HUES48 (cell line): ENCODE measurements around the gene ALPG.
"Not testable (repeated sequence)": the region's sequence is repeated elsewhere in the genome, so short reads cannot be mapped to it uniquely, and the experiment has no call there.

Experiments used
- H3K27ac ChIP-seq: one replicate; pipeline ENCODE4 v1.7.0; 2013; ENCODE audit warnings: low read depth, low read length, inconsistent platforms
- H3K27me3 ChIP-seq: 2 replicates; pipeline ENCODE4 v1.6.1; 2013; ENCODE audit warnings: mild to moderate bottlenecking, low read length; ENCODE audit not compliant: control insufficient read depth, insufficient read depth
- H3K36me3 ChIP-seq: 2 replicates; pipeline ENCODE4 v1.6.1; 2013; ENCODE audit warnings: low read length; ENCODE audit not compliant: control insufficient read depth, insufficient read depth
- H3K4me1 ChIP-seq: 2 replicates; pipeline ENCODE4 v1.6.1; 2013; ENCODE audit warnings: mild to moderate bottlenecking, low read length; ENCODE audit not compliant: control insufficient read depth, insufficient read depth
- H3K4me3 ChIP-seq: 2 replicates; pipeline ENCODE4 v1.5.1; 2013; ENCODE audit warnings: mild to moderate bottlenecking, low read depth, low read length
- H3K9ac ChIP-seq: 2 replicates; pipeline ENCODE4 v1.6.1; 2013; ENCODE audit warnings: mild to moderate bottlenecking, low read depth, low read length, moderate library complexity
- H3K9me3 ChIP-seq: 2 replicates; pipeline ENCODE4 v1.6.1; 2013; ENCODE audit warnings: low read length; ENCODE audit not compliant: control insufficient read depth, insufficient read depth

Gene ALPG

GRCh38 chr2:232443669-232444408 is 37.2 kb downstream of the ALPG start:
- not testable (repeated sequence) for H3K27ac ChIP-seq, H3K27me3 ChIP-seq

GRCh38 chr2:232444409-232445148 is 37.9 kb downstream of the ALPG start:
- Histone ChIP-seq H3K9me3 (no peaks in the 10 kb centered on the region), H3K4me3 (no peak overlapping the region), H3K9ac (no peak overlapping the region), H3K36me3 (no peaks in the 10 kb centered on the region), H3K27ac (no peak overlapping the region), H3K4me1 (0 out of 2 replicates have a peak, but pooled peaks cover 3% of the 10 kb centered on the region), H3K27me3 (no peaks in the 10 kb centered on the region)

More at GRCh38 chr2:232443669-232444408, 37.2 kb downstream of the ALPG start:
- H3K36me3 ChIP-seq, H3K9me3 ChIP-seq, H3K9ac ChIP-seq, H3K4me3 ChIP-seq, H3K4me1 ChIP-seq: not testable (repeated sequence)

- H3K27ac ChIP-seq, result not testable (repeated sequence)
These were observed 38.7 kb downstream of the ALPG start for GRCh38 chr2:232445149-232445885.

GRCh38 chr2:232446266-232446777 is 39.7 kb downstream of the ALPG start:
- not testable (repeated sequence) for H3K9me3 ChIP-seq, H3K36me3 ChIP-seq, H3K4me3 ChIP-seq, H3K27ac ChIP-seq, H3K27me3 ChIP-seq, H3K4me1 ChIP-seq, H3K9ac ChIP-seq

More at GRCh38 chr2:232445149-232445885, 38.7 kb downstream of the ALPG start:
- not testable (repeated sequence) for H3K9ac ChIP-seq, H3K4me3 ChIP-seq, H3K27me3 ChIP-seq, H3K4me1 ChIP-seq, H3K36me3 ChIP-seq, H3K9me3 ChIP-seq

GRCh38 chr2:232447091-232447620 is 40.5 kb downstream of the ALPG start:
- Histone ChIP-seq H3K36me3 (no peaks in the 10 kb centered on the region), H3K9me3 (no peaks in the 10 kb centered on the region), H3K4me3 (no peak overlapping the region), H3K27ac (no peak overlapping the region), H3K4me1 (no peaks in the 10 kb centered on the region), H3K27me3 (no peaks in the 10 kb centered on the region), H3K9ac (no peak overlapping the region)

GRCh38 chr2:232447638-232448303 is 41.1 kb downstream of the ALPG start:
- no peaks in the 10 kb centered on the region for H3K27me3 ChIP-seq
- H3K4me3 ChIP-seq, result no peak overlapping the region
- H3K9me3 ChIP-seq, result no peaks in the 10 kb centered on the region
- no peaks in the 10 kb centered on the region for H3K4me1 ChIP-seq
- no peak overlapping the region for H3K9ac ChIP-seq
- H3K27ac ChIP-seq, result no peak overlapping the region
- no peaks in the 10 kb centered on the region for H3K36me3 ChIP-seq

- H3K27me3 ChIP-seq, result no peaks in the 10 kb centered on the region
- no peaks in the 10 kb centered on the region for H3K9me3 ChIP-seq
- H3K4me3 ChIP-seq, result no peak overlapping the region
- no peaks in the 10 kb centered on the region for H3K4me1 ChIP-seq
- H3K27ac ChIP-seq, result no peak overlapping the region
- no peaks in the 10 kb centered on the region for H3K36me3 ChIP-seq
- H3K9ac ChIP-seq, result no peak overlapping the region
These were observed 41.7 kb downstream of the ALPG start for GRCh38 chr2:232448304-232448690.

GRCh38 chr2:232449964-232450363 is 43.3 kb downstream of the ALPG start:
- Histone ChIP-seq H3K27ac (no peak overlapping the region), H3K9ac (no peak overlapping the region), H3K4me1 (no peaks in the 10 kb centered on the region), H3K27me3 (no peaks in the 10 kb centered on the region), H3K4me3 (no peak overlapping the region), H3K36me3 (no peaks in the 10 kb centered on the region), H3K9me3 (no peaks in the 10 kb centered on the region)

- not testable (repeated sequence) for H3K9me3 ChIP-seq
These were observed 45.0 kb downstream of the ALPG start for GRCh38 chr2:232451645-232452044.

GRCh38 chr2:232454630-232455029 is 48.0 kb downstream of the ALPG start:
- no peaks in the 10 kb centered on the region for H3K36me3 ChIP-seq
- H3K27ac ChIP-seq, result no peak overlapping the region
- H3K4me3 ChIP-seq, result no peak overlapping the region
- no peaks in the 10 kb centered on the region for H3K9me3 ChIP-seq
- H3K27me3 ChIP-seq, result no peaks in the 10 kb centered on the region
- H3K4me1 ChIP-seq, result no peaks in the 10 kb centered on the region
- H3K9ac ChIP-seq, result no peak overlapping the region

More at GRCh38 chr2:232451645-232452044, 45.0 kb downstream of the ALPG start:
- H3K36me3 ChIP-seq, H3K27me3 ChIP-seq, H3K4me1 ChIP-seq, H3K27ac ChIP-seq, H3K9ac ChIP-seq, H3K4me3 ChIP-seq: not testable (repeated sequence)
